HCT116 (cell line): ENCODE data around the gene C4orf54. TPM values are rescaled to one million over a fixed set of nuclear protein-coding genes. Genes with fewer than 3 reads are reported as not detected.

ENCODE experiments used
- ATAC-seq: fragments of 200-7000 bp; cut with Tn5 transposase; 2 replicates; pipeline ENCODE4 v1.9.1; 2020; ENCODE audit warnings: mild to moderate bottlenecking, moderate library complexity
- BruUV-seq: library from RNA; stranded (reverse); fragments of 400-500 nt; replicated peaks from 2 replicates; lab custom pipeline; 2021; lab: Mats Ljungman, UMichigan
- CTCF ChIA-PET: fragments of 300-600 bp; sonication (Branson Sonifier 250); formaldehyde crosslinking; loops from one replicate; lab custom pipeline; 2021; ENCODE audit warnings: antibody characterized with exemption; lab: Charles Lee
- POLR2A ChIA-PET: fragments of 300-600, 350-600 bp; sonication (Branson Sonifier 250); formaldehyde crosslinking; loops from one replicate; lab custom pipeline; 2021; ENCODE audit warnings: antibody characterized with exemption; lab: Charles Lee
- RAD21 ChIA-PET, 2 experiments: fragments of 300-600 bp; sonication (Branson Sonifier 250); formaldehyde crosslinking; loops; one replicate each; lab custom pipeline; 2023; ENCODE audit warnings: low total read pairs in 2 of 2; ENCODE audit not compliant: uncharacterized antibody in 2 of 2, unreplicated experiment in 2 of 2, low non-redundant PET in 1 of 2; lab: Charles Lee
- DNase-seq: peaks from one replicate; pipeline ENCODE4 v3.0.0-alpha.2; 2010; ENCODE audit warnings: low read depth, low spot score
- H2AFZ ChIP-seq: fragments of 200-600 bp; shearing (Covaris generic), sonication (generic); 2 replicates; pipeline ENCODE4 v1.6.1; 2017; ENCODE audit warnings: low read depth, mixed run types, mixed read lengths, antibody characterized with exemption, low read length; ENCODE audit not compliant: poor library complexity, severe bottlenecking
- H3K27ac ChIP-seq: 2 replicates; pipeline ENCODE4 v1.5.1; 2012; ENCODE audit warnings: low read depth, low read length
- H3K27me3 ChIP-seq: fragments of 200-600 bp; sonication (generic); 2 replicates; pipeline ENCODE4 v1.6.1; 2016; ENCODE audit warnings: mixed run types, low read length, mixed read lengths; ENCODE audit not compliant: insufficient read depth
- H3K36me3 ChIP-seq, 2 experiments: fragments of 200-500 bp in 1 of 2; fragments of 200-600 bp in 1 of 2; sonication (Bioruptor generic) in 1 of 2; sonication (generic) in 1 of 2; 2 replicates each; pipeline versions ENCODE4 v1.5.1 to v1.6.1; 2014 to 2016; ENCODE audit warnings: low read length in 2 of 2, inconsistent platforms in 1 of 2, mixed read lengths in 1 of 2, mixed run types in 1 of 2; ENCODE audit not compliant: insufficient read depth in 2 of 2, control insufficient read depth in 1 of 2
- H3K4me1 ChIP-seq, 2 experiments: fragments of 200-600 bp in 1 of 2; sonication (generic) in 1 of 2; 2 replicates each; pipeline versions ENCODE4 v1.5.1 to v1.6.1; 2012 to 2017; ENCODE audit warnings: low read length in 2 of 2, inconsistent platforms in 1 of 2, mild to moderate bottlenecking in 1 of 2, mixed read lengths in 1 of 2, mixed run types in 1 of 2, moderate library complexity in 1 of 2; ENCODE audit not compliant: insufficient read depth in 2 of 2, control insufficient read depth in 1 of 2
- H3K4me2 ChIP-seq: fragments of 200-600 bp; sonication (generic); 2 replicates; pipeline ENCODE4 v1.6.1; 2017; ENCODE audit warnings: mixed run types, low read length, mixed read lengths
- H3K4me3 ChIP-seq, 2 experiments: fragments of 200-600 bp in 1 of 2; sonication (generic) in 1 of 2; replicated peaks in 1 of 2; 2 replicates each; pipeline ENCODE4 v1.5.1; 2011 to 2016; ENCODE audit warnings: low read length in 2 of 2, control low read depth in 1 of 2, low read depth in 1 of 2, mild to moderate bottlenecking in 1 of 2, mixed read lengths in 1 of 2, mixed run types in 1 of 2
- H3K79me2 ChIP-seq: fragments of 200-600 bp; sonication (generic); 2 replicates; pipeline ENCODE4 v1.6.1; 2017; ENCODE audit warnings: mild to moderate bottlenecking, mixed run types, low read length, moderate library complexity, mixed read lengths; ENCODE audit not compliant: insufficient read depth
- H3K9ac ChIP-seq: fragments of 200-600 bp; sonication (generic); 2 replicates; pipeline ENCODE4 v1.6.1; 2016; ENCODE audit warnings: low read length, mixed read lengths
- H3K9me2 ChIP-seq: fragments of 200-600 bp; sonication (generic), shearing (Covaris generic); 2 replicates; pipeline ENCODE4 v1.6.1; 2017; ENCODE audit warnings: mixed run types, mild to moderate bottlenecking, moderate library complexity; ENCODE audit not compliant: insufficient read depth
- H3K9me3 ChIP-seq, 2 experiments: fragments of 200-500 bp in 1 of 2; fragments of 200-600 bp in 1 of 2; sonication (Bioruptor generic) in 1 of 2; sonication (generic) in 1 of 2; 2 replicates each; pipeline ENCODE4 v1.6.1; 2014 to 2017; ENCODE audit warnings: low read length in 2 of 2, mixed read lengths in 2 of 2, inconsistent platforms in 1 of 2, low read depth in 1 of 2, mild to moderate bottlenecking in 1 of 2, mixed run types in 1 of 2, moderate library complexity in 1 of 2; ENCODE audit not compliant: control insufficient read depth in 1 of 2, insufficient read depth in 1 of 2
- H4K20me1 ChIP-seq: fragments of 200-600 bp; sonication (generic), shearing (Covaris generic); 2 replicates; pipeline ENCODE4 v1.6.1; 2017; ENCODE audit warnings: mixed run types, mild to moderate bottlenecking, moderate library complexity; ENCODE audit not compliant: insufficient read depth
- CBX3 ChIP-seq: IDR thresholded peaks from 2 replicates; pipeline ENCODE4 v1.6.1; 2012; ENCODE audit warnings: low read depth
- FOSL1 ChIP-seq: IDR thresholded peaks from 2 replicates; pipeline ENCODE4 v1.6.1; 2012; ENCODE audit warnings: low read depth
- REST ChIP-seq: IDR thresholded peaks from 2 replicates; pipeline ENCODE4 v1.6.1; 2012; ENCODE audit warnings: low read depth
- SIN3A ChIP-seq: IDR thresholded peaks from 2 replicates; pipeline ENCODE4 v1.6.1; 2012; ENCODE audit warnings: low read depth
- SP1 ChIP-seq: IDR thresholded peaks from 2 replicates; pipeline ENCODE4 v1.6.1; 2012; ENCODE audit warnings: low read depth
- ZBTB33 ChIP-seq: IDR thresholded peaks from 2 replicates; pipeline ENCODE4 v1.6.1; 2011; ENCODE audit warnings: mild to moderate bottlenecking, low read length, moderate library complexity; ENCODE audit not compliant: insufficient replicate concordance; ENCODE audit errors: extremely low read depth
- intact Hi-C: fragments of 100-400 bp; cut with micrococcal nuclease; formaldehyde crosslinking; loops from 2 replicates; pipeline ENCODE4 v1.10.0; 2022
- total RNA-seq: library from RNA; stranded (reverse); gene quantifications from one replicate; pipeline ENCODE4 v1.2.1, GENCODE V29; 2021; ENCODE audit not compliant: unreplicated experiment

Gene C4orf54
- total RNA-seq, 1 experiment from 2014 or later = not detected

- no peaks in the 10 kb centered on the region for H3K9me2 ChIP-seq
- ChIA-PET RAD21 (no interaction called here), POLR2A (no interaction called here), CTCF (no interaction called here)
- ATAC-seq (no peak), DNase-seq (no peak)
- BruUV-seq = no TSS peak
- intact Hi-C loops = no loop called here
- no peaks in the 10 kb centered on the region for H3K9me3 ChIP-seq
- H3K4me3 ChIP-seq = no peak overlapping the region
- H3K79me2 ChIP-seq = no peaks in the 10 kb centered on the region
- H2AFZ ChIP-seq = no peak overlapping the region
- no peak overlapping the region for H3K4me2 ChIP-seq
- no peaks in the 10 kb centered on the region for H3K36me3 ChIP-seq
- no peak overlapping the region for H3K27ac ChIP-seq
- H3K27me3 ChIP-seq = no peaks in the 10 kb centered on the region
- no peaks in the 10 kb centered on the region for H3K4me1 ChIP-seq
- no peak overlapping the region for H3K9ac ChIP-seq
- TF ChIP-seq CBX3 (no peak), SP1 (no peak), REST (no peak)
- no peaks in the 10 kb centered on the region for H4K20me1 ChIP-seq
Measured at GRCh38 chr4:99679976-99680375, 22.3 kb upstream of the C4orf54 start.

- no peaks in the 10 kb centered on the region for H4K20me1 ChIP-seq
- no peaks in the 10 kb centered on the region for H3K27me3 ChIP-seq
- no peaks in the 10 kb centered on the region for H3K9me3 ChIP-seq
- DNase-seq (no peak), ATAC-seq (no peak)
- POLR2A ChIA-PET = no interaction called here
- H3K27ac ChIP-seq = no peak overlapping the region
- H3K4me3 ChIP-seq = no peak overlapping the region
- CTCF ChIA-PET = no interaction called here
- TF ChIP-seq FOSL1 (no peak), ZBTB33 (no peak), SIN3A (no peak)
- BruUV-seq = no TSS peak
- RAD21 ChIA-PET = no interaction called here
- intact Hi-C loops = no loop called here
- H3K4me1 ChIP-seq = no peaks in the 10 kb centered on the region
- H3K36me3 ChIP-seq = no peaks in the 10 kb centered on the region
- H3K9ac ChIP-seq = no peak overlapping the region
- no peaks in the 10 kb centered on the region for H3K9me2 ChIP-seq
- no peak overlapping the region for H3K4me2 ChIP-seq
- H2AFZ ChIP-seq = no peak overlapping the region
- H3K79me2 ChIP-seq = no peaks in the 10 kb centered on the region
Measured at GRCh38 chr4:99679204-99679603, 21.6 kb upstream of the C4orf54 start.
